GM18907 (cell line): Measurements from ENCODE around the gene STK4.

Source experiments
- ATAC-seq: cut with Tn5 transposase; IDR thresholded peaks from one replicate; pipeline ENCODE4 v1.9.1; 2021; ENCODE audit warnings: mild to moderate bottlenecking, moderate library complexity; ENCODE audit not compliant: unreplicated experiment

Gene STK4

DNA sequence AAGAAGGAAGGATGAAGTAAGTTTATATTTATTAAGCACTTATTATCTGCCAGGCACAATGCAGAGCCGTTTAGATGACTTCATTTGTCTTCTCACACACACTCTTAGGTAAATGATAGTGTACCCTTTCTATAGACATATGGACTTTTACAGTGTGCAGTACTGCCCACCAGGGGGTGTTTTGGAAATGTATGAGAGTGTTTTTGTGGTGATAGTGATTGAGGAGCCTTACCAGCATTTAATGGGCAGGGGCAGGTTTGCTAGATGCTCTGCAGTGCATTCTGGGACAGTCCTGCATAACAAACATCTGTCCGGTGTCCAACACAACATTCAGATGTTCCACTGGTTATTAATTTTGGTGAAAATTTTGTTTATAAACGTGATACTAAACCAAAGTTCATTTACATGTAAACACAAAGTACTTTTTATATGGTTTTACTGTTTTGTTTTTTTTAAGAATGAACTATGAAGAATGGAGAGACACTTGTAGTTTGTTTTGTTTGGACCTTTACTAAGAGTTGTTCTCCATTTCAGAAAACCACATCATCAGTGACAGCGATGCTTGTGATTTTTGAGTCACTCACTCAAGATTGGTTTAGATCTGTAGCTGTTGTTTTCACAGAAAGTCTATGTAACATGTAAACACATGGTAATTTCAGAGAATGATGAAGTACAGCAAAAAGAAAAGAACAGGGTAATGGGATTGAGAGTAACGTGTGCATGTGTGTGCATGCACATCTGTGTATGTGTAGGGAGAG, 114.7 kb downstream of the STK4 start:
- no peak for ATAC-seq

DNA sequence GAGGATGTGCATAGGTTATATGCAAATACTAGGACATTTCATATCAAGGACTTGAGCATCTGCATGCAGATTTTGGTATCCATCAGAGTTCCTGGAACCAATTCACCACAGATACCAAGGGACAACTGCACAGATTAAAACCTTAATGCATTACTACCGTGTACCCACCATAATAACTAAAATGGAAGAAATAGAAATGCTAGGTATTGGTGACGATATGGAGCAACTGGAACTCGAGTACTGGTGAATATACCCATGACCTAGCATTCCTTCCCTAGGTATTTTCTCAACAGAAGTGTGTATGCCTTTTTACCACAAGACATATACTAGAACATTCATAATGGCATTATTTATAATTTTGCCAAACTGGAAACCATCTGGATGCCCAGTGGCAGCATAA, 116.2 kb downstream of the STK4 start:
- ATAC-seq: no peak

DNA sequence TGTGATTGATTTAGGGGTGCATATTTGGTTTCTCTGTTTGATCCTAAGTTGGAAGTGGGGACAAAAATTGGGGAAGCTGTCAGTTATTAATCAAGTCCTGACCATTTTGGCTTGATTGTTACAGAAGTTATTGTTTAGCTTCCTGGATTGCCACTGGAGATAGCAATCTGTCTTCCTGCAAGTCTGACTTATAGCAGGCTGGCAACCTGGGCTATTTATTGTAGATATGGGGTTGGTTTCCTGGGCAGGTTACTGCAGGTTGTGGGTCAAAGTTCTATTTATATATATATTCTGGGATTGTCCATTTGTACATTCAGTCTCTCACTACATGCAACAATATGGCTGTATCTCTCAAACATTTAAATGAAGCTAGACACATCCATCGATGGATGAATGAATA, 116.8 kb downstream of the STK4 start:
- ATAC-seq: no peak

DNA sequence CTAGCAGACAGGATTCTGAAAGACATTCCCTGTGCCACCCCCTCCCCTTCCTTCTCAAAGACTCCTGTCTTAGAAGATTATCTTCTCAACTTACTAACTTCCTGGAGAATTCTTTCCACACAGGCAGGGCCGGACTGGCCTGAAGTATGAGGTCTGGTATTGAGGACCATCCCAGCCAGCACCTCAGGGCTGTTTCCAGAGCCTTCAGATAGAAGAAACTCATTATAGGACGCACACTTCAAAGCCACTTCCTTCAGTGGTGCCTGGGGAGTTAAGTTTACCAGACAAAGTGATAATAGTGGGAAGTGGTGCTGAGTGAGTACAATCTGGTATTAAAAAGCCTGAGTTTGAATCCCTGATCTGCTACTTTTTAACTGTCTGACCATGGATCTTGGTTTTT, 119.0 kb downstream of the STK4 start:
- no peak for ATAC-seq

DNA sequence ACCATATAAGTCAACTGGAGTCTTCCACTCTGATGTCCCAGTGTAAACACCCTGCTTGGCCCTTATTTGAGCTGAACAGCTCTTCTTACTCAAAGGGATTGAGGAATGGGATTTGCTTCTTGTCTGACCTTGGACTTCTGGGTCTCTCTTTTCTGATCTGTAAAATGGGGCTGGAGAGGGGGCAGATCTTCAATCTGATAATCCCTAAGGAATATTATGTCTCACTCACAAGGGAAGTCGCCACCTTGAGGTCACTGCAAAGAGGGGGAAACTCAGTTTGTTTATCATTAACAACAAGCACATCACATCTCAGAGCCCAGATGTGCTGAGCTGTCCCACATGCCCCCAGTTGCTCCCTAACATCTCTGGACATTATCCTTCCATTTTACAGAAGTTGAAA, 119.6 kb downstream of the STK4 start:
- no peak for ATAC-seq

DNA sequence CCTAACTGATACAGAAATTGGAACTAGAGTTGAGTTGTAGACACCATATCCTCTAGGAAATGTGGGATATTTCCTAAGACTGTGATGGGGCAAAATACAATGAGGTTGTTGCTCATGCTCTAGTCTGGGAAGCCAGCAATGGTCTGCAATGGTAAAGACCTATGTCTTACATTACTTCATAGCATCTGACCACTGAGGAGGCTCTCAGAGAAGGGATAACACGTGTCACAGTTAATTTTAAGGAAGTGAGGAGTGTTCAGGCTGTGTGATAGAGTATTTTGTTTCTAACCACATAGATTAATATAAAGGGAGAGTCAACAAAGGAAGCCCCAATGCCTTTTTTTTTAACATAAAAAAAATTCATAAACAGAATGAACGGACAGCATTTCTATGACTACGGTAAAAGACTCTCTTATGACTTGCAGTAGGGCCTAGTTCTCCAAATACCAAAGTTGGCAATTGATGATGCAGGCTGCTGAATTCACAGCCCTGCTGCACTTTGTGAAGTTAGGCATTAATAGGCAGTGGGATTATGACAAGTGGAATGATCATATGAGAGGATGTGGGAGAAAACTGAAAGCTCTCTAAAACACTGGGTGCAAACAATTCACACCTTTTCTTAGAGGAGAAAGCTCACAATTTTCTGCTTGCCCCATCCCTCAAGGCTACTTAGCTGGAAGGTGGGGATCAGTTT, 120.9 kb downstream of the STK4 start:
- no peak for ATAC-seq

DNA sequence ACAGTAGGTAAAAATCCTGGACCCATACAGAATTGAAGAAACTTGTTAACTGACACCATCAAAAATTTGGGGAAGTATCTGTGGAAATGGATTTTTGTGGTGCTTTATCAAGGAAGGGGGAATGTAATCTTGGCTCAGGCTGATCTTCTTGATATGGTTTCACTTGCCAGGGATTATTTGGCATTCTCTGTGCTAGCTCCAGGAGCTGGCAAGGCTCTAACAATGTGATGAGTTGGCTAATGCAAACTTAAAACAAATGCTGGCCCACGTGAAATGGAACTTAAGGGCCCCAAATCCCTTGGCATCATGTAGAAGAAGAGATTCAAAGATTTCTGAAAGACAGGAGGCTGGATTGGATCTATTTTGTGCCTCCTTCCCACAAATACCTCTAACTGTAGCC, 121.5 kb downstream of the STK4 start:
- ATAC-seq: no peak

DNA sequence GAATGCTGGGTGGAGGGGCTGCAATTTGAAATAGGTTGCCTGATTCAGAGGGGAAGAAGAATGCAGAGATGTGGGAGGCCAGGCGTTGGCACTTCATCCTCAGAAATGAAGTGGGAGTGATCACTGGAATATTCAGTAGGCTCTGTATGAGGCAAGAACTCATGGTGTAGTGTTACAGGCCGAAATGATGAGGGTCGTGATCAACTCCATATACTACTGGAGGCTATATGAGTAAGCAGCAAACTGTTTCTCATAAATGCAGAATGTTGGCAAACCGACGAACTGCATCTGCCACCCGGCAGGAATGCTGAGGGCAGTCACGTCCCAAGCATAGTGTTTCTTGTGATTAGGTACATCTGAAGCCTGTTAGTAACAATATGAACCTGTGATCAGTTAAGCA, 121.9 kb downstream of the STK4 start:
- no peak for ATAC-seq

DNA sequence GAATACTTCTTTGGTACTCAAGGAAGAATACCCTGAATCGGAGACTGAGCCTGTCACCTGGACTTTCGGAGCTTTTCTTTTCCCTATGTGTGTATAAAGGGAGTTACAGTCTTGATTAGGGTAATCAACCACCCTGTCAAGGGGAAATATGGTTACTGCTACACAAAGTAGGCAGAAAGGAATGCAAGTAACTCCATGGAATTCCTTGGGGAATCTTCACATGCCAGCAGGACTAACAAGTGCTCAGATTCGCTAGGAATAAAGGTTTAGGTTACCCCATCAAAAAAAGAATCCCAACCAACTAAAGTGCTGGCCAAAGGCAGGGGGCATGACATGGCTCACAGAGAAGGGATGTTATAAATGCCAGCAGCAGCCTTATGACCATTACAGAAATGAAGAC, 124.2 kb downstream of the STK4 start:
- ATAC-seq: no peak

DNA sequence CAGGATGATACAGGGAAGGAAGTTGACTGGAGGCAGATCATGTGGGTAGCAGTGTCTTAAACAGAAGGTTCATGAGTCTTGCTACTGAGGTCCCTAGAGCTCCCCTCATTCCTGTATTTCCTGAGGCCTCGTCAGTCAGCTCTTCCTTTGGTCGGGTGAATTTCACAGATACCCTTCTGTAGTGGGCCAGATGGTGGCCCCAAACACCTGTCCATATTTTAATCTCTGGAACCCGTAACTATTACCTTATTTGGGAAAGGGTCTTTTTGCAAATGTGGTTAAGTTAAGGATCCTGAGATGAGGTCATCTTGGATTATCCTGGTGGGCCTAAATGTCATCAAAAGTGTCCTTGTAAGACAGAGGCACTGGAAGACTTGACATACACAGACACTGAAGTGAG, 125.1 kb downstream of the STK4 start:
- no peak for ATAC-seq

DNA sequence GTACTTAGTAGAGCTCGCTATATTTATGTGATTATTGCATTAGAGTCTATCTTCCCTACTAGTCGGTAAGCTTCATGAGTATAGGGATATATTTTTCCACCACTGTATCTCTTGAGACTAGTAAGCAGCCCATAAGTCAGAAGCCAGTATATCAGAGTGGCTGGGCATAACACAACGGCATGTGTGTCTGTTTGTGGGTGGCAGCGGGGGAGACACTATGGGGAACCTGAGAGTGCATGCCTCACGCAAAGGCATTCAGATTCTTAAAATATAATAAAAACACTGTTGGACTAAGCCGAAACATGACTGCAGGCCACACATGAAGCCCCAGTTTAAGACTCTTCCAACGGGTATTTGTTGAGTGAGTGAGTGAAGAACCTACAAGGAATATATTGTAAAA, 126.6 kb downstream of the STK4 start:
- no peak for ATAC-seq

DNA sequence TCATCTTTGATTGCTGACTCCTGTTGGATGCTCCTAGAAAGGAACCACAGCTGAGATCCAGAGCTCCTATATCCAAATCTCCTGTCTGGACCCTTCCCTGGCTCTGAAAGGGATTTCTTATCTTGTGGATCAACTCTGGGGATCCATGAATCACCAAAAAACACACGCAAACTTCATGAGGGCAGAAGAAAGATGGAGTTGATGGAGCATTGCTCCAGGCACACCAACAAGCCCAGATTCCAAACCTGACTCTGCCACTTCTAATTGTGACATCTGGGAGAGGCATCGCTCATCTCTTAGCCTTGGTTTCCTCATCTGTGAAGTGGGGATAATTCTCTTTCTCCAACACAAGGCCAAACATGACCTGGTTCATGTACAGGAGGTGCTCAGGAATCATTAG, 127.9 kb downstream of the STK4 start:
- ATAC-seq: no peak

DNA sequence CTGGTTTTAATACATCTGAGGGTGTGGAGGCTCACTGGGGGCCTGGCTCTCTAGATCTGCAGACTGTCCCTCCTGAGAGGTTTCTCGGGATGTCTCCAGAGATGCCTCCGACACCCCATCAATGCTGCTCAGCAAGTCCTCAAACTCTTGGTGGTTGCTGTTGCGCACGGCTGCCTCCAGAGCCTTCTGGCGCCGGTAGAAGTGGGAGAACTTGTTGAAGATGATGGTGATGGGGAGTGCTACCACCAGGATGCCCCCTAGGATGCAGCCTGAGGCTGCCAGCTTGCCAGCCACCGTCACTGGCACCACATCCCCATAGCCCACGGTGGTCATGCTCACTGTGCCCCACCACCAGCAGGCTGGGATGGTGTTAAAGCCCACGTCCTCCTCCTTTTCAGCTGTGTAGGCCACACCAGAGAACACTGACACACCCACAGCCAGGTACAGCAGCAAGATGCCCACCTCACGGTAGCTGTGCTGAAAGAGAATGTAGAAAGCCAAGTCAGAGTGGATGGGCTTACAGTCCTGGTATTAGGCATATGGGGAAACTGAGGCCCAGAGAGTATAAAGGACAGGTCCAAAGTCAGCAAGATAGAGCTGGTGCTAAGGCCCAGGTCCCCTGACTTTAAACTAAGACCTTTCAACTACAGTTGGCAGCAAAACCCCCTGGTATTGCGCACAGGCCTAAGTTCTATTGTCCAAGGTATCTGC, 128.7 kb downstream of the STK4 start:
- ATAC-seq: no peak

DNA sequence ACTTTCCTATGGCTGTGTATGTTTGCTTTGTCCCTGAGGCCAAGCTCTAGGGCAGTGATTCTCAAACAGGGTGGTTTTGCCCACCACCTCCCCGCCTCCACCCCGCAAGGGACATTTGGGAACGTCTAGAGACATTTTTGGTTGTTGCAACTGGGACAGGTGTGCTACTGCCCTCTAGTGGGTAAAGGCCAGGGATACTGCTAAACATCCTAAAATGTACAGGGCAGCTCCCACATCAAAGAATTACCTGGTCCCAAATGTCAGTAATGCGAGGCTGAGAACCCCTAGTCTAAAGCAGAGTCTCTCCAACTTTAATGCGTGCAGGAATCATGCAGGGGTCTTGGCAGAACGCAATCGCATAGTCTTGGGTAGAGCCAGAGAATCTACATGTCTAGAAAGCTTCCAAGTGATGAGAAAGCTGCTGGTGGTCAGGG, 129.5 kb downstream of the STK4 start:
- no peak for ATAC-seq

DNA sequence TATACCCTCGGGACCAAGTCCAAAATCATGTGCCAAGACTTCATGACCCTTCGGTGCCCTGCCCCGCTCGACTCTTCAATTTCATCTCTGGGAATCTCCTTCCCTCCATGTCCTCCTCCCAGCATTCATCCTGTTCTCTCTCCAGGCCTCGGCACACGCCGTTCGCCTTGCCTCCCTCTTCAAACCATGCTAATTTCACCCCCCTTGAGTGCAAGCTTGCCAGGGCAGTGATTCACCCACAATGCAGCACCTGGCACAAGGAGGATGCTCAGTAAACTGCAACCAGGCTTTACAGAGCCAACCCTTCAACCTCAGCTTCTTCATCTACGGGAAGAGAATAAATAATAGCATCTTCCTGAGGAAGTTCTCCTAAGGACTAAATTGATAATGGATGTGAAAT, 130.5 kb downstream of the STK4 start:
- ATAC-seq: no peak

DNA sequence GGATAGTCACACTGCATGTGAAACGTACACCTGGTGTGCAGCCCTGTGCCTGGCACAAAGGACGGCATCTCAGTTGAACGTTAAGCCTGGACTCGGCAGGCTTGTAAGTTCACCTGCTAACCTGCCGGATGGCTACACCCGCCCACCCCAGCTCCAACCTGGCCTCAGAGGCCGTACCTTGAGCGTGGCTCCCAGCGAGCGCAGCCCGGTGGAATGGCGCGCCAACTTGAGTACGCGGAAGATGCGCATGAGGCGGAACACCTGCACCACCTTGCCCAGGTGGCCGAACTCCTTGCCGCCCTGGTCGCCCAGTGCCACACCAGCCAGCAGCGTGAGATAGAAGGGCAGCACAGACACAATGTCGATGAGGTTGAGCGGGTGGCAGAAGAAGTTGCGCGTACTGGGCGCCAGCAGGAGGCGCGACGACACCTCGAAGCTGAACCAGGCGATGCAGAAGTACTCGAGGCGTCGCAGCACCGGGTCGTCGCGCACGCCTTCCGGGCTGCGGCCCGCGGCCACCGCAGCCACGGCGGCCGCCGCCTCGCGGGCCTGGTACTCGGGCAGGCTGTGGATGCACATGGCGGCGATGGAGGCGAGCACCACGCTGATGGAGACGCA, 131.3 kb downstream of the STK4 start:
- ATAC-seq: no peak

DNA sequence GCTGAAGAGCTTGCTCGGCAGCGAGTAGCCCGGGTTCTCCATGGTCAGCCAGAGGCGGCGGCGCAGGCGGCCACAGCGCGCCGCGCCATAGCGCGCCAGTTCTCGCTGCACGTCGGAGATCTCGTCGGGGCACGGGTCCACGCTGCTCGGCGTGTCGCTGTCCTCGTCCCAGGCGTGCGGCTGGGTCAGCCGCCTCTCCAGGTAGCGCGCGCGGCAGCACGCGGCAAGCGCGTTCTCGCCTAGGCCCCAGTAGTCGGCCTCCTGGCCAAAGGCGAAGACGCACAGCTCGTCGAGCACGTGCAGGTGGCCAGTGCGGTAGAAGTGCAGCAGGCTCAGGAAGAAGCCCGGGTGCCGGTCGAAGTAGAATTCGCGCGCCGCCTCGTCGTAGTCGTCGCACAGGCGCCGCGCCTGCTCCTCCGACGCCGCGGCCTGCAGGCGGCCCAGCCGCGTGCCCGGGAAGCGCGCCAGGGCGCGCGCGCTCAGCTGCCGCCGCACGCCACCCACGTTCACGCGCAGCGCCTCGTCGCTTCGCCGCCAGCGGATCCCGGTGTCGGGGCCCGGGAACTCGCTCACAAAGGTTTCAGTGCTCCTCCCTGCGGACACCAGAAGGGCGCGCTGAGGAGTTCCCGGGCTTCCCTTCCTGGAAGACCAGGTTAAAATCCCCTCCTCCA, 131.9 kb downstream of the STK4 start:
- ATAC-seq: no peak

DNA sequence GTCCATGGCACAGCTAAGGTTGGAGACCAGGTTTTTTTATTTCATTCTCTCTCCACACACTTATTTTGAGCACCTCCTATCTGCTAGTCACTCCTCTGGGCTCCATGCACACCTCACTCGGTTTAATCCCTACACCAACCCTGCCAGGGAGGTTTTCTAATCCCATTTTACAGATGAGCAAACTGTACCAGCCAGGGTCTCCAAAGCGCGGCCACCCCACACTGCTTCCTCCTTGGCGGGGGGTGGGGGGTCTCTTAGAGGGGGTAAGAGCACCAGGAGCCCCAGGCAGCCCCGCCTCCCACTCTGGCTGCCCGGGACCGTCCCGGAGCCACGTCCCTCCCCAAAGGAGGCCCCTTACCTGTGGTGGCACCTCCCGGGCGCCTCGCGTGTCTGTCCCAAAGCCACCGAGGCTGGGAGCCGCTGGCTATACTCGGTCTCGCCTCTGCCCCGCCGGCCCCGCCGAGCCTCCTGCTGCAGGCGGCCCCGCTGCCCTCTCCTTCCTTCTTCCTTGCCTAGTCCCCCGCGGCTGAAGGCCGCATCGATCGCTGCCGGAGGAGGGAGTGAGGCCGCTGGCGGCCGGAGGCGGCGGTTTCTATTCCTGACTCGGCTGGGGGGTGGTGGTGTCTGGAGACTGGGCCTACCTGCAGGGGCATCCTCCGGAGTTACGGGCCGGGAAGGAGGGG, 134.4 kb downstream of the STK4 start, which contains the start of gene KCNS1:
Gene KCNS1 (minus strand): TSS at position 565 of the 683 bp plus-strand sequence. CDS start 1,891 bp downstream, outside the sequence.
- no peak for ATAC-seq

DNA sequence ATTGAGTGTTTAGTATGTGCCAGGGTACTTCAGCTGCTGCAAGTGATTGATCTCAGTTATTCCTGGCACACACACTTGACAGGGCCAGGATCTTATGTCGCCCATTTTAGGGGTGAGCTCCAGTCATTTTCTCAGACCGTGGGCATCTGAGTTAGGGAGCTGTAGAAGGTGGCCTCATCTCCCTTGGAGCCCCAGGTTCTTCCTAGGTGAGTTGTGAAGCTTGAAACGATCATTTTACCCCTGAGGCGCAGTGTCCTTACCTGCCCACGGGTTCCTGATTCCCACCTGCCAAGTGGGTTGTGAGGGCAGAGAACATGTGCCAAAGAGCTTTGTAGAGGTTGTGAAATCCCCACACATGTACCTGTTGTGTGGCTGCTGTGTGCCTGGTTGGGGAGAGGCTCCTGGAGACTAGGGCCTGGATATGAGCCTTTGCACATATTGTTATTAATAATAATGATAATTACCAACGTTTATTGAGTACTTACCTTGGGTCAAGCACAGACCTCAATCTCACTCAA, 135.1 kb downstream of the STK4 start:
- ATAC-seq: no peak

DNA sequence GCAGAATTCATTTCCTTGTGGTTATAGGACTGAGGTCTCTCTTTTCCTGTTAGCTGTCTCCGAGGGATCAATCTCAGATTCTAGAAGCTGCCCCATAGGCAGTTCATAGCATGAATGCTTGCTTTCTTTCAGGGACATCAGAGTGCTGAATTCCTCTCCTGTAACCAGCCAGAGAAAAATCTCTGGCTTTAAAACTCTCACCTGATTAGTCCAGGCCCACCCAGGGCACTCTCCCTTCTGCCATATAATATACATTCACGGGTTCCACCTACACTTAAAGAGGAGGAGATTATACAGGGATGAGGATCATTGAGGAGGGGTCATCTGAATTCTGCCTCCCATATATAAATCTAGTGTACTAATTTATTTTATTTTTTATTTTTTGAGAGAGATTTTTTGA, 136.8 kb downstream of the STK4 start:
- no peak for ATAC-seq
